Liver (tissue), 9 donors: ENCODE data around the gene TRAPPC12. TPM values are rescaled to one million over a fixed set of nuclear protein-coding genes. Genes with fewer than 3 reads are reported as not detected.

Experiments
- DNase-seq: peaks from one replicate; pipeline ENCODE4 v3.0.0-alpha.2; 2017; ENCODE audit warnings: low spot score
- H3K27ac ChIP-seq, 2 donors: one replicate each; pipeline ENCODE4 v1.7.0; 2013; ENCODE audit warnings: inconsistent platforms in 2 of 2, low read length in 2 of 2, control low read depth in 1 of 2, low read depth in 1 of 2, mild to moderate bottlenecking in 1 of 2
- H3K27me3 ChIP-seq, 4 donors: one replicate each; pipeline versions ENCODE4 v1.6.1 to v1.7.0; 2013; ENCODE audit warnings: low read length in 3 of 4, inconsistent platforms in 1 of 4, mild to moderate bottlenecking in 1 of 4, moderate library complexity in 1 of 4; ENCODE audit not compliant: control insufficient read depth in 4 of 4, insufficient read depth in 4 of 4
- H3K36me3 ChIP-seq, 4 donors: one replicate each; pipeline versions ENCODE4 v1.6.1 to v1.7.0; 2013; ENCODE audit warnings: low read length in 3 of 4, mild to moderate bottlenecking in 3 of 4, low read depth in 1 of 4, moderate library complexity in 1 of 4; ENCODE audit not compliant: control insufficient read depth in 4 of 4, insufficient read depth in 3 of 4
- H3K4me1 ChIP-seq, 4 donors: one replicate each; pipeline versions ENCODE4 v1.6.1 to v1.7.0; 2013; ENCODE audit warnings: low read length in 3 of 4, mild to moderate bottlenecking in 3 of 4, moderate library complexity in 1 of 4; ENCODE audit not compliant: control insufficient read depth in 4 of 4, insufficient read depth in 4 of 4
- H3K4me3 ChIP-seq, 3 donors: one replicate each; pipeline versions ENCODE4 v1.6.1 to v1.7.0; 2013; ENCODE audit warnings: low read length in 3 of 3, control low read depth in 1 of 3, low read depth in 1 of 3, mild to moderate bottlenecking in 1 of 3
- H3K9ac ChIP-seq, 2 donors: one replicate each; pipeline ENCODE4 v1.7.0; 2013; ENCODE audit warnings: low read length in 2 of 2, mild to moderate bottlenecking in 2 of 2, moderate library complexity in 2 of 2, control low read depth in 1 of 2, low read depth in 1 of 2
- H3K9me3 ChIP-seq, 4 donors: one replicate each; pipeline versions ENCODE4 v1.6.1 to v1.7.0; 2013; ENCODE audit warnings: low read length in 3 of 4; ENCODE audit not compliant: control insufficient read depth in 4 of 4
- CTCF ChIP-seq: fragments of 150-350 bp; IDR thresholded peaks from 2 replicates; pipeline ENCODE4 v1.5.1; 2017; ENCODE audit warnings: improper control_type of control experiment, low read depth, low read length; ENCODE audit not compliant: missing input control
- EGR1 ChIP-seq, 2 donors: IDR thresholded peaks; 2 replicates each; pipeline ENCODE4 v1.6.1; 2016 to 2018; ENCODE audit warnings: antibody characterized with exemption in 2 of 2, low read depth in 2 of 2
- FOXA1 ChIP-seq: IDR thresholded peaks from 2 replicates; pipeline ENCODE4 v1.6.1; 2016; ENCODE audit warnings: antibody characterized with exemption
- FOXA2 ChIP-seq: IDR thresholded peaks from 2 replicates; pipeline ENCODE4 v1.6.1; 2016; ENCODE audit warnings: antibody characterized with exemption
- GABPA ChIP-seq, 2 donors: IDR thresholded peaks in 1 of 2; conservative IDR thresholded peaks in 1 of 2; 2 replicates each; pipeline ENCODE4 v1.6.1; 2016; ENCODE audit warnings: antibody characterized with exemption in 2 of 2, mild to moderate bottlenecking in 1 of 2, moderate library complexity in 1 of 2
- HNF4G ChIP-seq: IDR thresholded peaks from 2 replicates; pipeline ENCODE4 v1.6.1; 2016; ENCODE audit warnings: antibody characterized with exemption
- JUND ChIP-seq, 2 donors: IDR thresholded peaks; 2 replicates each; pipeline ENCODE4 v1.6.1; 2016; ENCODE audit warnings: antibody characterized with exemption in 2 of 2
- MAX ChIP-seq: IDR thresholded peaks from 2 replicates; pipeline ENCODE4 v1.6.1; 2016; ENCODE audit warnings: antibody characterized with exemption
- NR2F2 ChIP-seq: IDR thresholded peaks from 2 replicates; pipeline ENCODE4 v1.6.1; 2016; ENCODE audit warnings: antibody characterized with exemption
- RAD21 ChIP-seq, 2 donors: IDR thresholded peaks; 2 replicates each; pipeline ENCODE4 v1.6.1; 2016; ENCODE audit warnings: antibody characterized with exemption in 2 of 2, mild to moderate bottlenecking in 2 of 2
- RXRA ChIP-seq, 2 donors: IDR thresholded peaks; 2 replicates each; pipeline ENCODE4 v1.6.1; 2017 to 2018; ENCODE audit warnings: antibody characterized with exemption in 2 of 2, mild to moderate bottlenecking in 1 of 2
- SP1 ChIP-seq: IDR thresholded peaks from 2 replicates; pipeline ENCODE4 v1.6.1; 2018; ENCODE audit warnings: antibody characterized with exemption, mild to moderate bottlenecking
- TAF1 ChIP-seq: conservative IDR thresholded peaks from 2 replicates; pipeline ENCODE4 v1.6.1; 2016; ENCODE audit warnings: antibody characterized with exemption, mild to moderate bottlenecking
- YY1 ChIP-seq: IDR thresholded peaks from 2 replicates; pipeline ENCODE4 v1.6.1; 2016; ENCODE audit warnings: antibody characterized with exemption, mild to moderate bottlenecking
- ZBTB33 ChIP-seq: IDR thresholded peaks from 2 replicates; pipeline ENCODE4 v1.6.1; 2016; ENCODE audit warnings: antibody characterized with exemption
- WGBS: extraction: QIAGEN DNeasy Blood & Tissue Kit; methylation state at CpG from one replicate; pipeline ENCODE4 v1.1.7; 2013; 5-methylcytosine and 5-hydroxymethylcytosine counted together
- polyA plus RNA-seq, 2 donors: library from polyadenylated mRNA; stranded (reverse) in 1 of 2; unstranded in 1 of 2; fragments of 200-250 nt in 1 of 2; fragments of >200 nt in 1 of 2; fragmentation: Nextera tagmentation in 1 of 2; extraction: Ambion mirVana in 1 of 2; gene quantifications; one replicate each; pipeline versions ENCODE4 v1.2.1 to v1.2.3, GENCODE V29; 2013 to 2015
- total RNA-seq, 2 donors: library from RNA; depleted of rRNA; stranded (reverse); fragments of >200 nt; gene quantifications; one replicate each; pipeline ENCODE4 v1.2.3, GENCODE V29; 2014
- TF ChIP-seq, protein P1 (sequence below): IDR thresholded peaks from 2 replicates; pipeline ENCODE4 v1.6.1; 2016; ENCODE audit warnings: antibody characterized with exemption, mild to moderate bottlenecking
- TF ChIP-seq, protein P2 (sequence below): IDR thresholded peaks from 2 replicates; pipeline ENCODE4 v1.6.1; 2016; ENCODE audit warnings: antibody characterized with exemption
- donor health status: healthy.
- donor health status: healthy.
- donor health status: healthy.
- donor health status: healthy.
- donor health status: healthy.

TRAPPC12 gene
- total and polyA plus RNA-seq, 4 donors, result 30.2 to 60.9 (median 39.7) TPM

GRCh38 chr2:3403587-3404334 is 24.3 kb downstream of the TRAPPC12 start:
- WGBS, result 95% methylated on average over 11 of the region's 11 CpGs

More at GRCh38 chr2:3403587-3404334, 24.3 kb downstream of the TRAPPC12 start:
- Histone ChIP-seq H3K4me3 (no peak overlapping the region), H3K27me3 (no peaks in the 10 kb centered on the region), H3K36me3 (peaks cover 6 to 20% (median 9%) of the 10 kb centered on the region in 4 donors), H3K9me3 (no peaks in the 10 kb centered on the region), H3K9ac (no peak overlapping the region), H3K27ac (no peak overlapping the region), H3K4me1 (no peaks in the 10 kb centered on the region)
- TF ChIP-seq RXRA (IDR thresholded peaks at IDR 0.05) (no peak), FOXA1 (no peak), YY1 (no peak), JUND (IDR thresholded peaks at IDR 0.05) (no peak), HNF4G (no peak), TAF1 (no peak), ZBTB33 (no peak), NR2F2 (no peak), FOXA2 (no peak), RAD21 (IDR thresholded peaks at IDR 0.05) (no peak), SP1 (no peak), MAX (no peak), GABPA (IDR thresholded peaks at IDR 0.05 in 1 of 2, conservative IDR thresholded peaks at IDR 0.05 in 1 of 2) (no peak), EGR1 (IDR thresholded peaks at IDR 0.05; ENCODE audit: low read depth in 2 of 2) (no peak), CTCF (no peak)
- TF ChIP-seq, protein P1, sequence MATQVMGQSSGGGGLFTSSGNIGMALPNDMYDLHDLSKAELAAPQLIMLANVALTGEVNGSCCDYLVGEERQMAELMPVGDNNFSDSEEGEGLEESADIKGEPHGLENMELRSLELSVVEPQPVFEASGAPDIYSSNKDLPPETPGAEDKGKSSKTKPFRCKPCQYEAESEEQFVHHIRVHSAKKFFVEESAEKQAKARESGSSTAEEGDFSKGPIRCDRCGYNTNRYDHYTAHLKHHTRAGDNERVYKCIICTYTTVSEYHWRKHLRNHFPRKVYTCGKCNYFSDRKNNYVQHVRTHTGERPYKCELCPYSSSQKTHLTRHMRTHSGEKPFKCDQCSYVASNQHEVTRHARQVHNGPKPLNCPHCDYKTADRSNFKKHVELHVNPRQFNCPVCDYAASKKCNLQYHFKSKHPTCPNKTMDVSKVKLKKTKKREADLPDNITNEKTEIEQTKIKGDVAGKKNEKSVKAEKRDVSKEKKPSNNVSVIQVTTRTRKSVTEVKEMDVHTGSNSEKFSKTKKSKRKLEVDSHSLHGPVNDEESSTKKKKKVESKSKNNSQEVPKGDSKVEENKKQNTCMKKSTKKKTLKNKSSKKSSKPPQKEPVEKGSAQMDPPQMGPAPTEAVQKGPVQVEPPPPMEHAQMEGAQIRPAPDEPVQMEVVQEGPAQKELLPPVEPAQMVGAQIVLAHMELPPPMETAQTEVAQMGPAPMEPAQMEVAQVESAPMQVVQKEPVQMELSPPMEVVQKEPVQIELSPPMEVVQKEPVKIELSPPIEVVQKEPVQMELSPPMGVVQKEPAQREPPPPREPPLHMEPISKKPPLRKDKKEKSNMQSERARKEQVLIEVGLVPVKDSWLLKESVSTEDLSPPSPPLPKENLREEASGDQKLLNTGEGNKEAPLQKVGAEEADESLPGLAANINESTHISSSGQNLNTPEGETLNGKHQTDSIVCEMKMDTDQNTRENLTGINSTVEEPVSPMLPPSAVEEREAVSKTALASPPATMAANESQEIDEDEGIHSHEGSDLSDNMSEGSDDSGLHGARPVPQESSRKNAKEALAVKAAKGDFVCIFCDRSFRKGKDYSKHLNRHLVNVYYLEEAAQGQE, result no peak
- TF ChIP-seq, protein P2, sequence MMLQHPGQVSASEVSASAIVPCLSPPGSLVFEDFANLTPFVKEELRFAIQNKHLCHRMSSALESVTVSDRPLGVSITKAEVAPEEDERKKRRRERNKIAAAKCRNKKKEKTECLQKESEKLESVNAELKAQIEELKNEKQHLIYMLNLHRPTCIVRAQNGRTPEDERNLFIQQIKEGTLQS, result no peak
- DNase-seq, result no peak
